H1 (cell line): Measurements from ENCODE around the gene VPS13A. TPM values are rescaled to one million over a fixed set of nuclear protein-coding genes. Genes with fewer than 3 reads are reported as not detected.

Source experiments
- CBX5 ChIP-seq: fragments of 300-800, 300-1000 bp; sonication (generic); IDR thresholded peaks from 2 replicates; pipeline ENCODE4 v1.7.1; 2016; ENCODE audit warnings: antibody characterized with exemption, low read length, low read depth
- CBX8 ChIP-seq: fragments of 300-800, 300-1000 bp; sonication (generic); IDR thresholded peaks from 2 replicates; pipeline ENCODE4 v1.7.1; 2016; ENCODE audit warnings: low read depth, low read length, borderline replicate concordance
- HDAC6 ChIP-seq: IDR thresholded peaks from one replicate; pipeline ENCODE4 v1.7.1; 2012; ENCODE audit warnings: low read depth, mild to moderate bottlenecking, inconsistent platforms, low read length, moderate library complexity
- SIN3A ChIP-seq, 2 experiments: IDR thresholded peaks in 1 of 2; conservative IDR thresholded peaks in 1 of 2; 2 replicates each; pipeline ENCODE4 v1.6.1; 2011 to 2012; ENCODE audit warnings: low read length in 2 of 2, improper control_type of control experiment in 1 of 2, low read depth in 1 of 2, mild to moderate bottlenecking in 1 of 2
- TEAD4 ChIP-seq: IDR thresholded peaks from 2 replicates; pipeline ENCODE4 v1.6.1; 2012; ENCODE audit warnings: low read depth, low read length, inconsistent platforms, mixed read lengths
- polyA plus RNA-seq, 7 experiments: library from polyadenylated mRNA; depleted of rRNA in 3 of 7; stranded (reverse) in 5 of 7; unstranded in 2 of 7; fragments of >200 nt in 5 of 7; fragments of 200-250 nt in 2 of 7; gene quantifications; 1 replicate in 5 of 7; 2 replicates in 1 of 7; 4 replicates in 1 of 7; pipeline versions ENCODE4 v1.2.1 to v1.2.3, GENCODE V29; 2011 to 2013; ENCODE audit warnings: missing spikeins in 2 of 7, mixed read lengths in 2 of 7
- total RNA-seq: library from RNA; stranded (reverse); fragmentation: NEBNext Ultra II Directional; extraction: Animal tissue kit (Norgen Biotek cat#: 25700); gene quantifications from 2 replicates; pipeline ENCODE4 v1.2.1, GENCODE V29; 2021

Gene VPS13A
- total and polyA plus RNA-seq, 2 of the 8 experiments (the other 6 are each of a cell fraction or from before 2014, with no cell fraction given) = 6.0 to 36.5 TPM

DNA sequence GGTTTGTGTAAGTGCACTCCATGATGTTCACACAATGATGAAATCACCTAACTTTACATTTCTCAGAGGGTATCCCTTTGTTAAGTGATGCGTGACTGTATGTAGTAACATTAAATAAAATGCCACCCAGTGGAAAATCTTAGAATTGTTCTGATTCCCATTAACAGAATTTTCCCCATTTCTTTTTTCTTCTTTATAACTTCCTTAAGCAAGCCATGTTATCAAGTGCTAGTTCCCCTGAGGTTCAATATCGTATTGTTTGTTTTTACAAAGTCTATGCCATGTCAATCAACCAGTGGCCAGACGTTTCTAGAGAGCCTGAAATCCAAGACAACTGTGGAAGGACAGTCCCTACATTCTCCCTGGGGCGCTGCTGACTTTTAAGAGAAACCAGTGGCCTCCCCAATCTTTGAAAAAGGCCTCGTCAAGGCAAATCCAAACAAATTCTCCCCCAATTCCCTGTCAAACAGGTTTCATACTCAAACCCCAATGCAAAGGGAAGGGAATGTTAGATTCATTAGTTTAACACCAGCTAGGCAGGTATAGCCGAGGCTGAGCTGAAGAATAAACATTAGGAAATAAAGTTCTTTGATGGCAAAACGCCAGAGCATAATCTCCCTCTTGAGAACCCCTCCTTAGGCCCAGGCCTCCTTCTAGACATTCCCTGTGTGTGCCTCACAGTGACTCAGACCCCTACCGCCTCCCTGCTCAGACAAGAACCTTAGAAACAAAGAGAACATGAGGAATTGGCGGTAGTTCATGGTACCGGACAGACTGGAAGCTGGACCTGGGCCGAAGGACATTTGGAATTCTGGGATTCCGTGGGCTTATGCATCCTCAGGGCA is 272.1 kb downstream of the VPS13A start (continued):
- TF ChIP-seq HDAC6 (no peak), CBX5 (no peak), SIN3A (conservative IDR thresholded peaks at IDR 0.05 in 1 of 2, IDR thresholded peaks at IDR 0.05 in 1 of 2; ENCODE audit: low read depth in 1 of 2, low read length in 2 of 2) (no peak), TEAD4 (no peak), CBX8 (no peak)
